Transverse colon (tissue), 4 donors: ENCODE results near the gene PRRT3.

Experiments
- EP300 ChIP-seq: sonication (generic); formaldehyde crosslinking; IDR thresholded peaks from one replicate; pipeline ENCODE4 v1.6.1; 2017; ENCODE audit warnings: antibody characterized with exemption, low read depth
- POLR2A ChIP-seq: fragments of 450-650 bp; IDR thresholded peaks from one replicate; pipeline ENCODE4 v1.6.1; 2016; ENCODE audit warnings: antibody characterized with exemption, mild to moderate bottlenecking, moderate library complexity
- POLR2AphosphoS5 ChIP-seq, 3 donors: sonication (generic); formaldehyde crosslinking; IDR thresholded peaks; one replicate each; pipeline ENCODE4 v1.6.1; 2016; ENCODE audit warnings: antibody characterized with exemption in 3 of 3
- TF ChIP-seq, protein P1 (sequence below), 5 experiments: fragments of 200-600 bp in 3 of 5; fragments of 450-650 bp in 2 of 5; sonication (generic) in 3 of 5; IDR thresholded peaks; 1 replicate in 2 of 5; 2 replicates in 3 of 5; pipeline ENCODE4 v1.5.1; 2016 to 2017; ENCODE audit warnings: antibody characterized with exemption in 5 of 5, inconsistent platforms in 3 of 5, mild to moderate bottlenecking in 2 of 5, moderate library complexity in 1 of 5

DNA sequence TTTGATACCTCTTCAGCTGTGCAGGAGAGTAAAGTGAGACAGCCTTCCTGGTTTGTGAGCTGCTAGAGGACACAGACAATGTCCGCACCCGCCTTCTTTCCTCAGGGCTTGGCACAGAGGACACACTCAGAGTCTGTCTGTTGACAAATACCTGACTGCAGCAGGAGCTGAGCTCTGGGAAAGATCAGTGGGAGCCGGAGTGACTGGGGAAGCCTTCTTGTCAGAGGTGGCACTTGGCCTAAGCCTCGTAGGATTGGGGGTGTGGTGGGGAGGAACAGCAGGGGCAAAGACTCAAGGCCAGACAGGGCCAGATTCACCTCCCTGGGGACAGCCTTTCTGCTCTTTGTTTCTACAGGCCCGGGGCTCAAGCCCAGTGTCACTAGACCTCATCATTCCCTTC is 38.6 kb downstream of the PRRT3 start:
- TF ChIP-seq POLR2A, result no peak
- no peak for TF ChIP-seq EP300
- TF ChIP-seq, protein P1, sequence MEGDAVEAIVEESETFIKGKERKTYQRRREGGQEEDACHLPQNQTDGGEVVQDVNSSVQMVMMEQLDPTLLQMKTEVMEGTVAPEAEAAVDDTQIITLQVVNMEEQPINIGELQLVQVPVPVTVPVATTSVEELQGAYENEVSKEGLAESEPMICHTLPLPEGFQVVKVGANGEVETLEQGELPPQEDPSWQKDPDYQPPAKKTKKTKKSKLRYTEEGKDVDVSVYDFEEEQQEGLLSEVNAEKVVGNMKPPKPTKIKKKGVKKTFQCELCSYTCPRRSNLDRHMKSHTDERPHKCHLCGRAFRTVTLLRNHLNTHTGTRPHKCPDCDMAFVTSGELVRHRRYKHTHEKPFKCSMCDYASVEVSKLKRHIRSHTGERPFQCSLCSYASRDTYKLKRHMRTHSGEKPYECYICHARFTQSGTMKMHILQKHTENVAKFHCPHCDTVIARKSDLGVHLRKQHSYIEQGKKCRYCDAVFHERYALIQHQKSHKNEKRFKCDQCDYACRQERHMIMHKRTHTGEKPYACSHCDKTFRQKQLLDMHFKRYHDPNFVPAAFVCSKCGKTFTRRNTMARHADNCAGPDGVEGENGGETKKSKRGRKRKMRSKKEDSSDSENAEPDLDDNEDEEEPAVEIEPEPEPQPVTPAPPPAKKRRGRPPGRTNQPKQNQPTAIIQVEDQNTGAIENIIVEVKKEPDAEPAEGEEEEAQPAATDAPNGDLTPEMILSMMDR (IDR thresholded peaks at IDR 0.05), result no peak
- no peak for TF ChIP-seq POLR2AphosphoS5 (IDR thresholded peaks at IDR 0.05)
